OCI-LY7 (cell line): ENCODE measurements around the gene YTHDC1.

Experiments
- EZH2phosphoT487 ChIP-seq: fragments of 200-600 bp; sonication (generic); IDR thresholded peaks from 2 replicates; pipeline ENCODE4 v1.6.1; 2018; ENCODE audit warnings: low read depth, borderline replicate concordance, mild to moderate bottlenecking, mixed run types, antibody characterized with exemption, low read length, moderate library complexity, mixed read lengths
- TF ChIP-seq, protein P1 (sequence below): fragments of 200-600 bp; sonication (generic); conservative IDR thresholded peaks from 2 replicates; pipeline ENCODE4 v1.5.1; 2014; ENCODE audit warnings: mild to moderate bottlenecking, antibody characterized with exemption, low read length, moderate library complexity, mixed read lengths

DNA sequence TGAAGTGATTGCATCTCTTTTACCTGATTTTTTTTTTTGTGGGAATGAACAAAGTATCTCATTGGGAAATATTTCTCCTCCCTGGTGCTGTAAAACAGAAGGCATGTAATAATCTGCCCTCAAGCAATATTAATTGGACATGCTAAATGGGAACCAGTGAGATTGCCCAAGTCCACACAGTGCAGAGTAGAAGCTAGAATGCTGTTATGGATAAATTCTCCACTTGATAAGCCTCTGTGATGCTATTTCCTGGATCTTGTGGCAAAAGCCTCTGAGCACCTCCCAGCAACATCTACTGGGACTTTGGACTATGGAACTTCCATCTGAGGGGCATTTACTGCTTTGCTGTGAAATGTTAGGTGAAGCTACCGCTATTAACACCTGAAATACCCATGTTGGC is 46.9 kb upstream of the YTHDC1 start:
- TF ChIP-seq, protein P1, sequence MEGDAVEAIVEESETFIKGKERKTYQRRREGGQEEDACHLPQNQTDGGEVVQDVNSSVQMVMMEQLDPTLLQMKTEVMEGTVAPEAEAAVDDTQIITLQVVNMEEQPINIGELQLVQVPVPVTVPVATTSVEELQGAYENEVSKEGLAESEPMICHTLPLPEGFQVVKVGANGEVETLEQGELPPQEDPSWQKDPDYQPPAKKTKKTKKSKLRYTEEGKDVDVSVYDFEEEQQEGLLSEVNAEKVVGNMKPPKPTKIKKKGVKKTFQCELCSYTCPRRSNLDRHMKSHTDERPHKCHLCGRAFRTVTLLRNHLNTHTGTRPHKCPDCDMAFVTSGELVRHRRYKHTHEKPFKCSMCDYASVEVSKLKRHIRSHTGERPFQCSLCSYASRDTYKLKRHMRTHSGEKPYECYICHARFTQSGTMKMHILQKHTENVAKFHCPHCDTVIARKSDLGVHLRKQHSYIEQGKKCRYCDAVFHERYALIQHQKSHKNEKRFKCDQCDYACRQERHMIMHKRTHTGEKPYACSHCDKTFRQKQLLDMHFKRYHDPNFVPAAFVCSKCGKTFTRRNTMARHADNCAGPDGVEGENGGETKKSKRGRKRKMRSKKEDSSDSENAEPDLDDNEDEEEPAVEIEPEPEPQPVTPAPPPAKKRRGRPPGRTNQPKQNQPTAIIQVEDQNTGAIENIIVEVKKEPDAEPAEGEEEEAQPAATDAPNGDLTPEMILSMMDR: no peak
- TF ChIP-seq EZH2phosphoT487: no peak
